Myometrial cell (primary cell): ENCODE results near the gene NAALAD2. TPM values are rescaled to one million over a fixed set of nuclear protein-coding genes. Genes with fewer than 3 reads are reported as not detected.

Experiments
- total RNA-seq: library from RNA; depleted of rRNA; stranded (reverse); fragments of >200 nt; gene quantifications from 2 replicates; pipeline ENCODE4 v1.2.3, GENCODE V29; 2015

The NAALAD2 gene
- total RNA-seq = 0.18 and 0.58 TPM in 2 replicates

DNA sequence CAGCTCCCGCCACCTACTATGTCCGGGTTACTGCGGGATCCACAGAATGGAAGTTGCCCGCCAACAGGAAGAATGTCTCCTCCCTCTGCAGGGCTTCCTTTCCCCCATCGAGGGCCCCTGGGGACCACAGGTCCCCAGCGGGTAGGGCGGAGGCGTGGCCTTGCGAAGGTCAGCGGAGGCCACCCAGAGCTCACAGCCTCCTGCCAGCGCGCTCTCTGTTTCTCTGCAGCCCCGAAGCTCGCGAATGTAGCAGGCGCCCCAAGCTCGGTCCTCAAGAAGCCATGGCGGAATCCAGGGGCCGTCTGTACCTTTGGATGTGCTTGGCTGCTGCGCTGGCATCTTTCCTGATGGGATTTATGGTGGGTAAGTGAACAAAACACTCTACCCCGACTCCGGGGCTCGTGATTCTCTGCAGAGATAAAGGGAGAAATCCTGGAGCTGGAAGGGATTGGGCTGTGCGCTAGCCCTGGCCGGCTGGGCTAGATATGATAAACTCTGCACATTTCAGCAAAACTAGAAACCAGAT lies at the start of gene NAALAD2:
Gene NAALAD2, plus strand, starts transcription at position 186 of the 526 bp plus-strand sequence. Its CDS starts 96 bp downstream, at position 282.

DNA sequence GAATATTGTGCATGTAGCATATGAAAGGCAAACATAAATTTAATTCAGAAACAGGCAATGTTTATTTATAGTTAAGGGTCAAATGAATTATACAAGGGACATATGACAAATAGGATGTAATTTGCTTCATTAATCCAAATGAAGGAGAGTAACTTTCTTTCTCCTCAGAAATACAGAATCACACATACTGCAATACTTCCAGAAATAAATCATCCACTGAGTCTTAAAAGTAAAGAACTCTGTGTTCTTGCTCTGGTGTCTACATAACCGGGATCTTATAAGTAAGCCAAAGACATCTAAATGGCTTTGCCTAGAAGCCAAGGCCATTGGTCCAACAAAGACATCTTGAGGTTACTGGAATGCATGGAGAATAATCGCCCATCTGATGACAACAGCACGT lies 48.8 kb upstream of the NAALAD2 start, which contains the start of gene UBTFL1:
Gene UBTFL1, plus strand, starts transcription at position 301 of the 400 bp plus-strand sequence. Its CDS starts 0 bp downstream, at position 301.

DNA sequence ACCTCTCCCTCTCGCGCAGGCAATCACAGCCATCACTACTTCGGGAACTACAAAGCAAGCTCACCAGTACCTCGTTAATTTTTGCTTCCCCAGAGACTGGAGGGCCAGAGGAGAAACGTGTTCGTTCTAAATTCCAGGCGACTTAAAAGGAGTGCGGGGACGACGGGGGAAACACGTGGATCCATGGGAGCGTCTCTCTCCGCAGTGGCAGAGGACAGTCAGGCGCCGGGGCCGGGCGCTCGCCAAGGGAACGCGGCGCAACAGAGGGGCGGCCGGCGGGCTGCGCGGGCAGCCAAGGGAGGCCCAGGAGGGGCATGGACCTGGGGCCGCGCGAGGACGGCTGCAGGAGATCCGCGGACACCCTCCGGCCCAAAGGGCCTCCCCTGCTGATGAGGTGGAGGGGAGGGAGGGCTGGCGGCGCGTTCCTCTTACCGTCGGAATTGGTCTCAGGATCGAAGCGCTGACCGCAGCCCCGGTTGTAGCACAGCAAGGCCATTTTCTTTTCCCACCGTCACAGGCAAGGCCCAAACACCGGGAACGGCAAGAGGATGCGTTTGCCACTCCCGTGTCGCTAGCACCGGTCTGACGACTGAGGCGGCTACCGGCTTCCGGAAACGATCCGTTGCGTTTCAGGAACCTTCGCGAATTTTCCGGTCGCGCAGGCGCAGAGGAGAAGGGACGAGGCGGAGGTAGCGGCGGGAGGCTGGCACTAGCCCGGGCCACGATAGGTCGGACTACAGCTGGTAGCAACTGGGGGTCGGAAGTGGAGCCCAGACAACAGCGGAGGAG lies 88.2 kb downstream of the NAALAD2 start, which contains the start of gene CHORDC1:
Gene CHORDC1, minus strand, starts transcription at position 591 of the 789 bp plus-strand sequence. Its CDS starts 95 bp downstream, at position 496.

Other genes starting within 250 kb of the NAALAD2 start
- gene TRIM49D1, start 212.4 kb upstream of the NAALAD2 start, total RNA-seq = not detected in 2 replicates
- gene TRIM49D2, start 210.6 kb upstream of the NAALAD2 start, total RNA-seq = not detected in 2 replicates
- gene TRIM64, start 168.6 kb upstream of the NAALAD2 start, total RNA-seq = not detected in 2 replicates
- not detected in 2 replicates for gene TRIM49C, start 103.6 kb upstream of the NAALAD2 start, total RNA-seq
- gene UBTFL1, start 48.7 kb upstream of the NAALAD2 start, total RNA-seq = not detected in 2 replicates
- gene CHORDC1, start 88.4 kb downstream of the NAALAD2 start, total RNA-seq = 28.5 and 37.8 TPM in 2 replicates